ENCODE results near the gene LSM14B. TPM values are rescaled to one million over a fixed set of nuclear protein-coding genes. Genes with fewer than 3 reads are reported as not detected.

LSM14B gene
- total RNA-seq, 1 experiment from 2014 or later, result 51.3 TPM

GRCh38 chr20:62162765-62163484, 40.6 kb downstream of the LSM14B start (continued):
- TF ChIP-seq, protein P1, sequence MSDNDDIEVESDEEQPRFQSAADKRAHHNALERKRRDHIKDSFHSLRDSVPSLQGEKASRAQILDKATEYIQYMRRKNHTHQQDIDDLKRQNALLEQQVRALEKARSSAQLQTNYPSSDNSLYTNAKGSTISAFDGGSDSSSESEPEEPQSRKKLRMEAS (IDR thresholded peaks at IDR 0.05), result no peak

GRCh38 chr20:62163485-62163865, 41.2 kb downstream of the LSM14B start:
- Histone ChIP-seq H3K9ac (ENCODE audit: low read length) (no peak overlapping the region), H3K4me3 (replicated peaks in 1 of 2; ENCODE audit: low read depth in 1 of 2, low read length in 2 of 2) (no peak overlapping the region), H3K27me3 (ENCODE audit: insufficient read depth, low read length) (no peaks in the 10 kb centered on the region), H3K36me3 (ENCODE audit: control insufficient read depth in 1 of 2, insufficient read depth in 2 of 2, low read length in 2 of 2) (peaks cover 19 to 25% of the 10 kb centered on the region in 2 experiments; a peak in 3 of 4 replicates), H3K79me2 (ENCODE audit: insufficient read depth, low read length) (peaks cover 26% of the 10 kb centered on the region), H2AFZ (ENCODE audit: low read depth, low read length, poor library complexity, severe bottlenecking) (no peak overlapping the region), H3K9me2 (ENCODE audit: insufficient read depth) (no peaks in the 10 kb centered on the region), H4K20me1 (ENCODE audit: insufficient read depth) (peaks cover 3% of the 10 kb centered on the region; the same call in 1 of the 2 replicates), H3K4me2 (ENCODE audit: low read length) (no peak overlapping the region), H3K27ac (ENCODE audit: low read depth, low read length) (no peak overlapping the region; the same call in 1 of the 2 replicates), H3K9me3 (ENCODE audit: control insufficient read depth in 1 of 2, insufficient read depth in 1 of 2, low read depth in 1 of 2, low read length in 2 of 2) (no peaks in the 10 kb centered on the region), H3K4me1 (ENCODE audit: control insufficient read depth in 1 of 2, insufficient read depth in 2 of 2, low read length in 2 of 2) (peaks cover 29 to 36% of the 10 kb centered on the region in 2 experiments)
- no peak for ATAC-seq
- RAD21 ChIA-PET (ENCODE audit: low non-redundant PET in 1 of 2, low total read pairs in 2 of 2, uncharacterized antibody in 2 of 2, unreplicated experiment in 2 of 2), result no interaction called here
- no peak for DNase-seq (ENCODE audit: low read depth, low spot score)
- intact Hi-C loops (cut with micrococcal nuclease), result no loop called here
- CTCF ChIA-PET, result no interaction called here
- POLR2A ChIA-PET, result no interaction called here
- BruUV-seq (replicated peaks), result no TSS peak
- no peak for TF ChIP-seq FOSL1 (IDR thresholded peaks at IDR 0.05; ENCODE audit: low read depth)
- TF ChIP-seq ELF1 (IDR thresholded peaks at IDR 0.05; ENCODE audit: borderline replicate concordance, low read depth), result no peak
- TF ChIP-seq RAD21 (IDR thresholded peaks at IDR 0.05; ENCODE audit: low read depth), result no peak
- TF ChIP-seq JUND (IDR thresholded peaks at IDR 0.05), result no peak
- TF ChIP-seq POLR2AphosphoS5 (IDR thresholded peaks at IDR 0.05; ENCODE audit: low read depth, low read length), result no peak
- TF ChIP-seq EZH2 (IDR thresholded peaks at IDR 0.05), result no peak
- no peak for TF ChIP-seq SIN3A (IDR thresholded peaks at IDR 0.05; ENCODE audit: low read depth)
- TF ChIP-seq TCF7L2 (IDR thresholded peaks at IDR 0.05; ENCODE audit: borderline replicate concordance, extremely low read depth, insufficient read depth, insufficient read length), result no peak
- TF ChIP-seq ZFX (IDR thresholded peaks at IDR 0.05), result no peak
- TF ChIP-seq SRF (IDR thresholded peaks at IDR 0.05; ENCODE audit: low read depth), result no peak
- TF ChIP-seq, protein P2, sequence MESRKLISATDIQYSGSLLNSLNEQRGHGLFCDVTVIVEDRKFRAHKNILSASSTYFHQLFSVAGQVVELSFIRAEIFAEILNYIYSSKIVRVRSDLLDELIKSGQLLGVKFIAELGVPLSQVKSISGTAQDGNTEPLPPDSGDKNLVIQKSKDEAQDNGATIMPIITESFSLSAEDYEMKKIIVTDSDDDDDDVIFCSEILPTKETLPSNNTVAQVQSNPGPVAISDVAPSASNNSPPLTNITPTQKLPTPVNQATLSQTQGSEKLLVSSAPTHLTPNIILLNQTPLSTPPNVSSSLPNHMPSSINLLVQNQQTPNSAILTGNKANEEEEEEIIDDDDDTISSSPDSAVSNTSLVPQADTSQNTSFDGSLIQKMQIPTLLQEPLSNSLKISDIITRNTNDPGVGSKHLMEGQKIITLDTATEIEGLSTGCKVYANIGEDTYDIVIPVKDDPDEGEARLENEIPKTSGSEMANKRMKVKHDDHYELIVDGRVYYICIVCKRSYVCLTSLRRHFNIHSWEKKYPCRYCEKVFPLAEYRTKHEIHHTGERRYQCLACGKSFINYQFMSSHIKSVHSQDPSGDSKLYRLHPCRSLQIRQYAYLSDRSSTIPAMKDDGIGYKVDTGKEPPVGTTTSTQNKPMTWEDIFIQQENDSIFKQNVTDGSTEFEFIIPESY (IDR thresholded peaks at IDR 0.05; ENCODE audit: extremely low read depth, insufficient replicate concordance, low read length), result no peak
- TF ChIP-seq POLR2A (IDR thresholded peaks at IDR 0.05; ENCODE audit: borderline replicate concordance, extremely low read depth, insufficient read depth, insufficient read length), result no peak
- no peak for TF ChIP-seq ZNF274 (IDR thresholded peaks at IDR 0.05; ENCODE audit: low read depth, low read length)
- TF ChIP-seq EZH2phosphoT487 (IDR thresholded peaks at IDR 0.05; ENCODE audit: borderline replicate concordance), result no peak
- TF ChIP-seq, protein P1 (IDR thresholded peaks at IDR 0.05), result no peak
- no peak for TF ChIP-seq YY1 (IDR thresholded peaks at IDR 0.05; ENCODE audit: extremely low read depth, insufficient replicate concordance, low read depth, low read length)
- no peak for TF ChIP-seq EGR1 (IDR thresholded peaks at IDR 0.05; ENCODE audit: low read depth)
- no peak for TF ChIP-seq CBX3 (IDR thresholded peaks at IDR 0.05; ENCODE audit: low read depth)
- no peak for TF ChIP-seq ATF3 (IDR thresholded peaks at IDR 0.05)
